ENCODE results near the gene DGKD.

DGKD gene

DNA sequence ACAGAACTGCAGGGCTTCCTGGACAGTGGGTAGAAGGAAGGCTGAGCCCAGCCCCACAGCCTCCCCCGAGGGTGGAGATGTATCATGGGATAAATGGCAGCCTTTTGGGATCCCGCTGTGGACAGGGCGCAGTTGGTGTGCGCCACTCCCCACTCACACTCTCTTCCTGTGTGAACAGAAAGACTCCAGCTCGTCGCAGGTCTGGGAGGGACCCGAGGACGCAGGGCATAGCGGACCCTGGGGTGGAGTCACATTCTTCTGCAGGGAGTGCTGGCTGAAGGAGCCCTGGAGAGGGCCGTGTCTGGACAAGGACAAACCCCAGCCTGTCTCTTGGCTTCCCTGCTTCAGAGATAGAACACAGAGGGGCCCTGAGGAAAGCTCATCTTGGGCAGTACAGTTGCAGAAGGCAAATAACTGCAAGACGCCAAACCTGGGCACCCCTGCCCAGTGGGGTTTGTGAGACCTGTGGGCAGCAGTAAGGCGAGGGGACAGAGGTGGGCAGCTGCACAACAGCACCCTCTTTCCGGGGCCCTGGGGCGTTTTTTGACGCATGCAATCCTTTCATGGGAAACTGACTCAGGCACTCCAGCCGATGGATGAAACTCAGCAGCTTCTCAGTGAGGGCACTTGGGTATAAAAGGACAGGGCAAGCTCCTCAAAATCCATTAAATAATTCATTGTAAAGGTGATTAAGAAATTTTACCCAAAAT, 110.4 kb downstream of the DGKD start:
- H3K4me3 ChIP-seq (replicated peaks; ENCODE audit: low read depth, low read length) = no peak overlapping the region
- TF ChIP-seq CTCF (IDR thresholded peaks at IDR 0.05; ENCODE audit: low read depth, low read length, missing control alignments) = no peak
- no peak for DNase-seq (ENCODE audit: extremely low read depth, low read depth)

- TF ChIP-seq CTCF (IDR thresholded peaks at IDR 0.05; ENCODE audit: low read depth, low read length, missing control alignments) = no peak
- H3K4me3 ChIP-seq (replicated peaks; ENCODE audit: low read depth, low read length) = no peak overlapping the region
- no peak for DNase-seq (ENCODE audit: extremely low read depth, low read depth)
Measured at GRCh38 chr2:233466991-233467603, 112.8 kb downstream of the DGKD start.

GRCh38 chr2:233468047-233468740, 113.9 kb downstream of the DGKD start:
- no peak for DNase-seq (ENCODE audit: extremely low read depth, low read depth)
- no peak overlapping the region for H3K4me3 ChIP-seq (replicated peaks; ENCODE audit: low read depth, low read length)
- no peak for TF ChIP-seq CTCF (IDR thresholded peaks at IDR 0.05; ENCODE audit: low read depth, low read length, missing control alignments)

- no peak overlapping the region for H3K4me3 ChIP-seq (replicated peaks; ENCODE audit: low read depth, low read length)
- DNase-seq (ENCODE audit: extremely low read depth, low read depth) = no peak
- TF ChIP-seq CTCF (IDR thresholded peaks at IDR 0.05; ENCODE audit: low read depth, low read length, missing control alignments) = no peak
Measured at GRCh38 chr2:233468741-233469110, 114.4 kb downstream of the DGKD start.

DNA sequence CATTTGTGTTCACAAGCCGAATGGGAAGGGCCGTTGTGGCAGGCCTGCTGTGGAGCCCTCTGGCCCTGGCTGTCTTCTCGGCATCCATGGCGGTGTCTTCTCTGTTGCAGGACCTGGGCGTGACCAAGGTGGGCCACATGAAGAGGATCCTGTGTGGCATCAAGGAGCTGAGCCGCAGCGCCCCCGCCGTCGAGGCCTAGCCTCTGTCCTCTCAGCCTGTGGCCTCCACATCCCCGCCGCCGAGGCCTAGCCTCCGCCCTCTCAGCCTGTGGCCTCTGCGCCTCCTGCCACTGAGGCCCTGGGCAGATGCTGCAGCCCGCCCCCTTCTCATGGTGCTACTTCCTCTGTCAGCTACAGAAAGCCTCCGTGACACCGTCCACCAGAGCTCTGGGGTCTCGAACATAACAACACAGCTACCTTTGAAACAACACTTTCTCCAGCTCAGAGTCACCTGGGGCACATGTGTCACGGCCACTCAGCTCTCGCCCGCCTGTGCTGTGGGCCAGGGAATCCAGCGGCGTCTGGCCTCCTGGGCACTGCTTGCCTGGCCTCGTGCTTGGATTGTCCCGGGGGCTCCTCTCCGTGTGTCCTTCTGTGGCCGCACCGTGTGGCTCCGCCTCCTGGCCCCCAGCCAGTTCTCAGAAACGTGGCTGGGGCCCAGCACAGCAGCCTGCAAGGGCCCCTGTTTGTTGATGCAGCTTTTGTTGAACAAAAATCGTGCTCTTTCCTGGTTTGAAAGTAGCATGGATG, 115.1 kb downstream of the DGKD start:
- no peak for DNase-seq (ENCODE audit: extremely low read depth, low read depth)
- TF ChIP-seq CTCF (IDR thresholded peaks at IDR 0.05; ENCODE audit: low read depth, low read length, missing control alignments) = no peak
- H3K4me3 ChIP-seq (replicated peaks; ENCODE audit: low read depth, low read length) = no peak overlapping the region

DNA sequence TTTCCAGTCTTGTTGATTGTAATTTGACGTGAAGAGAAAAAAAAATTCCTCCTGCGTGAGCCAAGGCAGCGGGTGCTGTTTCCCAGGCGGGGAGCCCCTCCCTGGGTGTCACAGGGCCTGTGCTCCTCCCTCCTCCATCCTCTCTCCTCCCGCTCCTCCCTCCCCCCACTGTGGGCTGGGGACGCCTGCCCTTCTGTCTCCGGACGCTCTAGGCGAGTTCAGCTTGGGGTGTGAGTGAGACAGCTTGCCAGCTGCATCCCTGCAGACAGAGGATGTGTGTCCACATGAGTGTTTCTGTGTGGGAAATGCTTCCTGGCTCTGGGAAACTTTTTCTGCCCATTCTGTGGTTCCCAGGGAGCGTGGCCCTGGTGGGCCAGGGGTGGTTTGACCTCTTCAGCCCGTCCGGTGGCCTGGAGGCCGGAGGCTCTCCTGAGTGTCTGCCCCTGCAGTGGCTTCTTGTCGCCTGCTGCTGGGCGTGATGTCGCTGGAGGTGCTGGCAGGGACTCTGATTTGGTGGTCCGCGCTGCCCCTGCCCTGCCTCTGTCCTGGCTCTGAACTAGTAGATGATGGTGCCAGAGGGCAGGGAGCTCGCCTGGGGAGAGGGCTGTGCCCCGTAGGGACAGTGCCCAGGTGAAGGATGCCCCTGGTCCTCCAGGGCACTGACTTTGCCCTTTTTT, 115.9 kb downstream of the DGKD start:
- no peak for TF ChIP-seq CTCF (IDR thresholded peaks at IDR 0.05; ENCODE audit: low read depth, low read length, missing control alignments)
- H3K4me3 ChIP-seq (replicated peaks; ENCODE audit: low read depth, low read length) = no peak overlapping the region
- no peak for DNase-seq (ENCODE audit: extremely low read depth, low read depth)

Measured in HFF-Myc (cell line).